Measurements from ENCODE around the gene ZER1. TPM values are rescaled to one million over a fixed set of nuclear protein-coding genes. Genes with fewer than 3 reads are reported as not detected.

ZER1 gene
- total RNA-seq, 2 donors from 2014 or later, result 33.0 to 33.8 TPM

DNA sequence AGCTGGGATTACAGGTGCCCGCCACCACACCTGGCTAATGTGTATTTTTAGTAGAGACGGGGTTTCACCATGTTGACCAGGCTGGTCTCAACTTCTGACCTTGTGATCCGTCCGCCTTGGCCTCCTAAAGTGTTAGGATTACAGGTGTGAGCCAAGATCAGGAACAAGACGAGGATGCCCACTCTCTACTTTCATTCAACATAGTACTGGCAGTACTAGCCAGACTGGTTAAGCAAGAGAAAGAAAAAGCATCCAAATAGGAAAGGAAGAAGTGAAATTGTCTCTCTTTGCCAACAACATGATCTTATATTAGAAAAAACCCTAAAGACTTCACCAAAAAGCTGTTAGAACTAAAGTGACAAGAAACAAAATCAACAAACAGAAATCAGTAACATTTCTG lies 39.1 kb upstream of the ZER1 start:
- no peak for DNase-seq
- WGBS, 2 experiments (ENCODE audit: insufficient coverage in 1 of 2, insufficient read length in 1 of 2), result 87 to 100% methylated on average over 1 to 5 of the region's 5 CpGs
- Histone ChIP-seq H3K27me3 (ENCODE audit: control insufficient read depth, insufficient read depth, low read length, poor library complexity, severe bottlenecking) (no peaks in the 10 kb centered on the region), H3K27ac (ENCODE audit: low read depth, low read length) (no peak overlapping the region), H3K9me3 (ENCODE audit: control insufficient read depth, low read length) (no peaks in the 10 kb centered on the region), H3K4me3 (ENCODE audit: low read length) (no peak overlapping the region), H3K9ac (ENCODE audit: extremely low read depth, low read length, poor library complexity, severe bottlenecking) (no peak overlapping the region), H3K36me3 (ENCODE audit: control insufficient read depth, insufficient read depth, low read length) (peaks cover 13% of the 10 kb centered on the region), H3K4me1 (ENCODE audit: control insufficient read depth, insufficient read depth, low read length) (no peaks in the 10 kb centered on the region)
- Mint-ChIP-seq H3K27me3 (ENCODE audit: insufficient read depth) (peaks cover 2% of the 10 kb centered on the region), H3K9me3 (no peaks in the 10 kb centered on the region), H3K36me3 (ENCODE audit: low read depth) (peaks cover 3% of the 10 kb centered on the region), H3K27ac (no peak overlapping the region), H3K4me3 (no peak overlapping the region), H3K4me1 (no peaks in the 10 kb centered on the region)
- TF ChIP-seq, protein P1, sequence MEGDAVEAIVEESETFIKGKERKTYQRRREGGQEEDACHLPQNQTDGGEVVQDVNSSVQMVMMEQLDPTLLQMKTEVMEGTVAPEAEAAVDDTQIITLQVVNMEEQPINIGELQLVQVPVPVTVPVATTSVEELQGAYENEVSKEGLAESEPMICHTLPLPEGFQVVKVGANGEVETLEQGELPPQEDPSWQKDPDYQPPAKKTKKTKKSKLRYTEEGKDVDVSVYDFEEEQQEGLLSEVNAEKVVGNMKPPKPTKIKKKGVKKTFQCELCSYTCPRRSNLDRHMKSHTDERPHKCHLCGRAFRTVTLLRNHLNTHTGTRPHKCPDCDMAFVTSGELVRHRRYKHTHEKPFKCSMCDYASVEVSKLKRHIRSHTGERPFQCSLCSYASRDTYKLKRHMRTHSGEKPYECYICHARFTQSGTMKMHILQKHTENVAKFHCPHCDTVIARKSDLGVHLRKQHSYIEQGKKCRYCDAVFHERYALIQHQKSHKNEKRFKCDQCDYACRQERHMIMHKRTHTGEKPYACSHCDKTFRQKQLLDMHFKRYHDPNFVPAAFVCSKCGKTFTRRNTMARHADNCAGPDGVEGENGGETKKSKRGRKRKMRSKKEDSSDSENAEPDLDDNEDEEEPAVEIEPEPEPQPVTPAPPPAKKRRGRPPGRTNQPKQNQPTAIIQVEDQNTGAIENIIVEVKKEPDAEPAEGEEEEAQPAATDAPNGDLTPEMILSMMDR (conservative IDR thresholded peaks at IDR 0.05), result no peak

DNA sequence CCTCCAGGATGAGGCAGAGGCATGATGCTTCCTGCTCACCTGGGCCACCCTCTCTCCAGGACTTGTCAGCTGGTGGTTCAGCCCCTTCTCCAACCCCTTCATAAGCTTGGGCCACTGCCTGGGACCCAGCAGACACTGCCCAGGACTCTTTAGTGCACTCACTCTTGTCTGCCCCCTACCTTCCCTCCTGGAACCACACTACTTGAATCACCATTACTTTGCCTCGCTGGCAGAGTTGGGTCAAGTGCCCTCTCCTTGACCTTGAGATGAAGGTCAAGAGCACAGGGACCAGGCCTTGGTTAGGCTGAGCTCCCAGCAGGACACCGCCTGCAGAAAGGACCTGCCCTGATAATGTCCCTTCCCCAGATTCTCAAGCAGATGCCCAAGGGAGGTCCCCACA lies 38.1 kb upstream of the ZER1 start:
- WGBS, 2 experiments (ENCODE audit: insufficient coverage in 1 of 2, insufficient read length in 1 of 2), result 85 to 100% methylated on average over 2 of the region's 2 CpGs
- Mint-ChIP-seq H3K36me3 (ENCODE audit: low read depth) (peaks cover 9% of the 10 kb centered on the region), H3K4me3 (no peak overlapping the region), H3K4me1 (no peaks in the 10 kb centered on the region), H3K27ac (no peak overlapping the region), H3K9me3 (no peaks in the 10 kb centered on the region), H3K27me3 (ENCODE audit: insufficient read depth) (peaks cover 2% of the 10 kb centered on the region)
- Histone ChIP-seq H3K27ac (ENCODE audit: low read depth, low read length) (no peak overlapping the region), H3K36me3 (ENCODE audit: control insufficient read depth, insufficient read depth, low read length) (peaks cover 21% of the 10 kb centered on the region), H3K4me1 (ENCODE audit: control insufficient read depth, insufficient read depth, low read length) (no peaks in the 10 kb centered on the region), H3K27me3 (ENCODE audit: control insufficient read depth, insufficient read depth, low read length, poor library complexity, severe bottlenecking) (no peaks in the 10 kb centered on the region), H3K4me3 (ENCODE audit: low read length) (no peak overlapping the region), H3K9ac (ENCODE audit: extremely low read depth, low read length, poor library complexity, severe bottlenecking) (no peak overlapping the region), H3K9me3 (ENCODE audit: control insufficient read depth, low read length) (no peaks in the 10 kb centered on the region)
- TF ChIP-seq, protein P1 (conservative IDR thresholded peaks at IDR 0.05), result peak; percentile 50
- DNase-seq, result no peak

DNA sequence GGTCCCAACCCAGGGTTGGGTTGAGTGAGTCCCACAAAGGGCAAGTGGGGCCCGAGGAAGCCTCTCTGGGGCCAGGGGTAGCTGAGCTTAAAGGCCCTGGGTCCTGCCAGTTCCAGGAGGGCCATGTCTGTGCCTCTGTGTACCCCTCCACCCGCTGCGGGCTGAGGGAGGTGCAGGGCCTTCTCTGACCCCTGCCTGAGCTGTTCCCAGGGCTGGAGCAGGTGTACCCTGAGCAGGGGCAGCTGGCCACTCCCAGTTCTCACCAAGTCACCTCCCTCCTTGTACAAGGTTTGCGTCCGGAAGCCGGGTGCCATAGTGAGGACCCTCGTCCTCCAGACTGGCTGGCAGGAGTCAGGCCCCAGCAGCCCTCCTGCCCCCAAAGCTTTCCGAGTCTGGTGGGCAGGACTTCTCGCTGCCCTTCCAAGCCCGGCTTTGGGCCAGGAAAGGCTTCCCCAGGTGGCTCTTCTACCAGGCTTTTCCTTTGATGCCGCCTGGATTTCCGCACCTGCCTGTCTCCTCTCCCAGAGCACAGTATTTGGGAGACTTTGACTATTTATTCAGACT lies 37.4 kb upstream of the ZER1 start:
- H3K9me3 Mint-ChIP-seq, result no peaks in the 10 kb centered on the region
- H3K9ac ChIP-seq (ENCODE audit: extremely low read depth, low read length, poor library complexity, severe bottlenecking), result no peak overlapping the region
- no peak overlapping the region for H3K4me3 Mint-ChIP-seq
- no peak overlapping the region for H3K27ac ChIP-seq (ENCODE audit: low read depth, low read length)
- H3K9me3 ChIP-seq (ENCODE audit: control insufficient read depth, low read length), result no peaks in the 10 kb centered on the region
- H3K36me3 Mint-ChIP-seq (ENCODE audit: low read depth), result peaks cover 9% of the 10 kb centered on the region
- 94 to 99% methylated on average over 10 to 12 of the region's 12 CpGs for WGBS, 2 experiments (ENCODE audit: insufficient coverage in 1 of 2, insufficient read length in 1 of 2)
- TF ChIP-seq, protein P1 (conservative IDR thresholded peaks at IDR 0.05), result no peak
- no peaks in the 10 kb centered on the region for H3K4me1 Mint-ChIP-seq
- DNase-seq, result no peak
- no peaks in the 10 kb centered on the region for H3K27me3 ChIP-seq (ENCODE audit: control insufficient read depth, insufficient read depth, low read length, poor library complexity, severe bottlenecking)
- peaks cover 22% of the 10 kb centered on the region for H3K36me3 ChIP-seq (ENCODE audit: control insufficient read depth, insufficient read depth, low read length)
- H3K27me3 Mint-ChIP-seq (ENCODE audit: insufficient read depth), result no peaks in the 10 kb centered on the region
- no peak overlapping the region for H3K27ac Mint-ChIP-seq
- no peaks in the 10 kb centered on the region for H3K4me1 ChIP-seq (ENCODE audit: control insufficient read depth, insufficient read depth, low read length)
- no peak overlapping the region for H3K4me3 ChIP-seq (ENCODE audit: low read length)

Data from endodermal cell (in vitro differentiated cells).